Keratinocyte (primary cell): Measurements from ENCODE around the gene HECTD4. TPM values are rescaled to one million over a fixed set of nuclear protein-coding genes. Genes with fewer than 3 reads are reported as not detected.

Experiments
- DNase-seq: peaks from one replicate; pipeline ENCODE4 v3.0.0-alpha.2; 2011; ENCODE audit warnings: low read depth, missing footprints, low spot score
- FAIRE-seq: peaks from 2 replicates; lab custom pipeline; 2011; peaks lifted over from hg19 to GRCh38; lab: Jason Lieb, UNC
- H2AFZ ChIP-seq: 2 replicates; pipeline ENCODE4 v1.6.0; 2012; ENCODE audit warnings: low read length, control low read depth, inconsistent platforms; ENCODE audit not compliant: control insufficient read depth
- H3K27ac ChIP-seq: 2 replicates; pipeline ENCODE4 v1.5.1; 2011; ENCODE audit warnings: low read length; ENCODE audit not compliant: control insufficient read depth, insufficient read depth
- H3K27me3 ChIP-seq: 3 replicates; pipeline ENCODE4 v1.6.0; 2011; ENCODE audit warnings: low read length; ENCODE audit not compliant: control insufficient read depth, insufficient read depth; ENCODE audit errors: extremely low read depth
- H3K36me3 ChIP-seq, 2 experiments: 2 replicates in 1 of 2; 3 replicates in 1 of 2; pipeline ENCODE4 v1.5.1; 2011; ENCODE audit warnings: low read length in 2 of 2, mild to moderate bottlenecking in 1 of 2; ENCODE audit not compliant: control insufficient read depth in 2 of 2, insufficient read depth in 2 of 2; ENCODE audit errors: extremely low read depth in 1 of 2
- H3K4me1 ChIP-seq: 3 replicates; pipeline ENCODE4 v1.5.1; 2011; ENCODE audit warnings: low read length; ENCODE audit not compliant: control insufficient read depth, insufficient read depth; ENCODE audit errors: extremely low read depth
- H3K4me2 ChIP-seq: 3 replicates; pipeline ENCODE4 v1.6.0; 2011; ENCODE audit warnings: low read depth, low read length; ENCODE audit not compliant: control insufficient read depth, insufficient read depth; ENCODE audit errors: extremely low read depth
- H3K4me3 ChIP-seq, 3 experiments: fragments of 200-600 bp in 1 of 3; sonication (generic) in 1 of 3; 2 replicates in 2 of 3; 3 replicates in 1 of 3; pipeline ENCODE4 v1.5.1; 2011 to 2016; ENCODE audit warnings: low read length in 3 of 3, mild to moderate bottlenecking in 3 of 3, control low read depth in 2 of 3, inconsistent platforms in 1 of 3, low read depth in 1 of 3, mixed read lengths in 1 of 3, mixed run types in 1 of 3, moderate library complexity in 1 of 3; ENCODE audit not compliant: control insufficient read depth in 2 of 3, insufficient read depth in 2 of 3; ENCODE audit errors: extremely low read depth in 1 of 3
- H3K79me2 ChIP-seq: 2 replicates; pipeline ENCODE4 v1.6.0; 2012; ENCODE audit warnings: low read length; ENCODE audit not compliant: control insufficient read depth, insufficient read depth
- H3K9ac ChIP-seq: 3 replicates; pipeline ENCODE4 v1.6.0; 2011; ENCODE audit warnings: low read length; ENCODE audit not compliant: control insufficient read depth, insufficient read depth; ENCODE audit errors: extremely low read depth
- H3K9me1 ChIP-seq: 3 replicates; pipeline ENCODE4 v1.6.0; 2011; ENCODE audit warnings: low read length; ENCODE audit not compliant: control insufficient read depth, insufficient read depth; ENCODE audit errors: extremely low read depth
- H3K9me3 ChIP-seq: 2 replicates; pipeline ENCODE4 v1.5.1; 2012; ENCODE audit warnings: low read depth, low read length; ENCODE audit not compliant: control insufficient read depth
- H4K20me1 ChIP-seq: 3 replicates; pipeline ENCODE4 v1.6.0; 2011; ENCODE audit warnings: low read length; ENCODE audit not compliant: control insufficient read depth, insufficient read depth; ENCODE audit errors: extremely low read depth
- EZH2 ChIP-seq: IDR thresholded peaks from one replicate; pipeline ENCODE4 v1.6.1; 2012; ENCODE audit warnings: inconsistent platforms, mild to moderate bottlenecking, low read length, moderate library complexity
- dilution Hi-C: fragments of 300-500 bp; cut with MboI; formaldehyde crosslinking; loops from one replicate; pipeline ENCODE4 v1.7.0; 2020; ENCODE audit warnings: low sequenced_read_pairs; ENCODE audit not compliant: extremely low pct_ligation_motif_present
- polyA plus RNA-seq, 5 experiments: library from polyadenylated mRNA; depleted of rRNA in 3 of 5; stranded (reverse) in 3 of 5; stranded (forward) in 1 of 5; unstranded in 1 of 5; fragments of >200 nt; gene quantifications; 1 replicate in 1 of 5; 2 replicates in 3 of 5; 3 replicates in 1 of 5; pipeline versions ENCODE4 v1.2.1 to v1.2.3, GENCODE V29; 2011 to 2012; ENCODE audit warnings: missing spikeins in 2 of 5, low read depth in 1 of 5, low replicate concordance in 1 of 5
- TF ChIP-seq, protein P1 (sequence below), 3 experiments: IDR thresholded peaks in 1 of 3; conservative IDR thresholded peaks in 1 of 3; optimal IDR thresholded peaks in 1 of 3; 2 replicates in 2 of 3; 3 replicates in 1 of 3; pipeline versions ENCODE3 to v1.5.1; 2011; ENCODE audit warnings: low read length in 3 of 3, mild to moderate bottlenecking in 3 of 3, moderate library complexity in 2 of 3, control low read depth in 1 of 3, inconsistent platforms in 1 of 3; ENCODE audit not compliant: insufficient read depth in 2 of 3; ENCODE audit errors: extremely low read depth in 1 of 3

Gene HECTD4
- polyA plus RNA-seq, 1 donor (not counting 4 experiments of a cell fraction or from before 2014, with no cell fraction given): 7.5 TPM

DNA sequence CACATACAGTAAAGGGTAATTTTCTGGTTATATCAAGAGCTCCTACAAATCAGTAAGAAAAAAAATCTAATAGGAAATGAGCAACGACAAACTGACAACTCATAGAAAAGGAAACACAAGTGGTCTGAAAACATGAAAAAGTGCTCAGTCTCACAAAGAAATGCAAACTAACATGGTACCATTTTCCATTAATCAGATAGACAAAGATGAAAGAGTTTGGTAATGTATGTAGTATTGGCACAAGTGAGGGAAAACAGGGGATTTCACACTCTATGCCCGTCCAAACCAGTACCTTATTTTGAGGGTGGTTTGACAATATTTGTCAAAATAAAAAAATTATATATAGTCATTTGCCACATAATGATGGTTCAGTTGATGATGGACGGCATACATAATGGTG lies 49.7 kb upstream of the HECTD4 start:
- Histone ChIP-seq H3K4me2 (no peak overlapping the region), H3K9ac (no peak overlapping the region), H3K27ac (no peak overlapping the region), H3K27me3 (no peaks in the 10 kb centered on the region), H3K9me3 (no peaks in the 10 kb centered on the region), H3K4me1 (no peaks in the 10 kb centered on the region), H2AFZ (no peak overlapping the region), H3K9me1 (no peaks in the 10 kb centered on the region), H3K4me3 (no peak overlapping the region), H3K79me2 (peaks cover 91% of the 10 kb centered on the region), H4K20me1 (peaks cover 2% of the 10 kb centered on the region), H3K36me3 (peaks cover 4% of the 10 kb centered on the region in 2 experiments)
- no peak for FAIRE-seq
- TF ChIP-seq, protein P1, sequence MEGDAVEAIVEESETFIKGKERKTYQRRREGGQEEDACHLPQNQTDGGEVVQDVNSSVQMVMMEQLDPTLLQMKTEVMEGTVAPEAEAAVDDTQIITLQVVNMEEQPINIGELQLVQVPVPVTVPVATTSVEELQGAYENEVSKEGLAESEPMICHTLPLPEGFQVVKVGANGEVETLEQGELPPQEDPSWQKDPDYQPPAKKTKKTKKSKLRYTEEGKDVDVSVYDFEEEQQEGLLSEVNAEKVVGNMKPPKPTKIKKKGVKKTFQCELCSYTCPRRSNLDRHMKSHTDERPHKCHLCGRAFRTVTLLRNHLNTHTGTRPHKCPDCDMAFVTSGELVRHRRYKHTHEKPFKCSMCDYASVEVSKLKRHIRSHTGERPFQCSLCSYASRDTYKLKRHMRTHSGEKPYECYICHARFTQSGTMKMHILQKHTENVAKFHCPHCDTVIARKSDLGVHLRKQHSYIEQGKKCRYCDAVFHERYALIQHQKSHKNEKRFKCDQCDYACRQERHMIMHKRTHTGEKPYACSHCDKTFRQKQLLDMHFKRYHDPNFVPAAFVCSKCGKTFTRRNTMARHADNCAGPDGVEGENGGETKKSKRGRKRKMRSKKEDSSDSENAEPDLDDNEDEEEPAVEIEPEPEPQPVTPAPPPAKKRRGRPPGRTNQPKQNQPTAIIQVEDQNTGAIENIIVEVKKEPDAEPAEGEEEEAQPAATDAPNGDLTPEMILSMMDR (optimal IDR thresholded peaks at IDR 0.05 in 1 of 3, IDR thresholded peaks at IDR 0.05 in 1 of 3, conservative IDR thresholded peaks at IDR 0.05 in 1 of 3; ENCODE audit: extremely low read depth in 1 of 3, insufficient read depth in 2 of 3, low read length in 3 of 3): no peak
- no peak for TF ChIP-seq EZH2
- DNase-seq: no peak
- dilution Hi-C loops: no loop called here

DNA sequence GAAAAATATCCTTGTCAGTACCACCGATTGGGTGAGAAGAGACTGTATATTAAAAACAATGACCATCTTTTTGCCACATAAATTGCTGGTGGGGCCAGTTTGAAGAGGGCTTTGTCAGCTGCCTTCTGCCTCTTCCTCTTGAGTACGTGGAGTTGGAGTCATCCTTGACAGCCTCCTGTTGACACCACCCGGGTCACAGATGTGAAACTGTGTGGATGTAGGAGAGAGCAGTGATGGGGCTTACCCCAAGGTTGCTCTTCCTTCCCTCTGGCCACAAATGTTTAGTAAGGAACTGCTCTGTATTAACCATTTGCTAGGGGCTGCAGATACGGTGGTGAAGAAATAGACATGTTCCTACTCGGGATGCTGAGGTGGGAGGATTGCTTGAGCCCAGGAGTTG lies 48.7 kb upstream of the HECTD4 start:
- H3K79me2 ChIP-seq: peaks cover 93% of the 10 kb centered on the region
- H3K36me3 ChIP-seq: peaks cover 4 to 6% of the 10 kb centered on the region in 2 experiments
- no peak overlapping the region for H2AFZ ChIP-seq
- H3K4me1 ChIP-seq: no peaks in the 10 kb centered on the region
- no peak overlapping the region for H3K4me3 ChIP-seq
- H3K27me3 ChIP-seq: no peaks in the 10 kb centered on the region
- H3K9ac ChIP-seq: no peak overlapping the region
- dilution Hi-C loops: no loop called here
- DNase-seq (no peak), FAIRE-seq (no peak)
- TF ChIP-seq EZH2: no peak
- TF ChIP-seq, protein P1 (optimal IDR thresholded peaks at IDR 0.05 in 1 of 3, IDR thresholded peaks at IDR 0.05 in 1 of 3, conservative IDR thresholded peaks at IDR 0.05 in 1 of 3; ENCODE audit: extremely low read depth in 1 of 3, insufficient read depth in 2 of 3, low read length in 3 of 3): no peak
- no peaks in the 10 kb centered on the region for H3K9me1 ChIP-seq
- peaks cover 2% of the 10 kb centered on the region for H4K20me1 ChIP-seq
- no peak overlapping the region for H3K27ac ChIP-seq
- H3K4me2 ChIP-seq: no peak overlapping the region
- H3K9me3 ChIP-seq: no peaks in the 10 kb centered on the region
